Activated CD4-positive, alpha-beta T cell treated with anti-CD3 and anti-CD28 coated beads for 1 hour (primary cell): ENCODE data around the gene SPEF1.
"Not testable (repeated sequence)": the region's sequence is repeated elsewhere in the genome, so short reads cannot be mapped to it uniquely, and the experiment has no call there.

ENCODE experiments used
- DNase-seq: peaks from one replicate; pipeline ENCODE4 v3.0.0-alpha.2; 2020

Gene SPEF1

GRCh38 chr20:3781153-3781910 is at the start of gene SPEF1:
TSS of gene SPEF1 (minus strand) at chr20:3781448. CDS start at chr20:3781287, 161 bp downstream.
- DNase-seq, result no peak

- DNase-seq, result not testable (repeated sequence)
Observed at GRCh38 chr20:3829891-3830290, 48.6 kb upstream of the SPEF1 start.

- no peak for DNase-seq
Observed at GRCh38 chr20:3828798-3829197, 47.5 kb upstream of the SPEF1 start.

DNA sequence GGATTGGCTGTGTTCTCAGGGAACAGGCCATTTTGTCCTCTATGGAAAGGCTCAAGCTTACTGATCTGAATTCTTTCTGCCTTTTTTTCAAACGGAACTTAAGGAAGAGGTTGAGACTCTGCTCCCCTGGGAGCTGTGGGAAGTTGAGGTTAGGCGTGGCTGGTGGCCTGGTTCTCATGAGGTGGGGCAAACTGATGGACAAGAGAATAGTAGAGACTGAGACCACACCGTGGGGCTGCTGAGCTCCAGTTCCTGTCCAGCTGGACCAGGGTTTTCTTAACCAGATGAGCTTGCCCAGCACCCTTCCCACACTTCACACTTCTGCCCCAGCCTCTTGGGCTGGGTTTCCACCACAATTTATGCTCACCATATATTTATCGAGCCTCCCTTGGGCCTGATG is 45.2 kb upstream of the SPEF1 start:
- no peak for DNase-seq

DNA sequence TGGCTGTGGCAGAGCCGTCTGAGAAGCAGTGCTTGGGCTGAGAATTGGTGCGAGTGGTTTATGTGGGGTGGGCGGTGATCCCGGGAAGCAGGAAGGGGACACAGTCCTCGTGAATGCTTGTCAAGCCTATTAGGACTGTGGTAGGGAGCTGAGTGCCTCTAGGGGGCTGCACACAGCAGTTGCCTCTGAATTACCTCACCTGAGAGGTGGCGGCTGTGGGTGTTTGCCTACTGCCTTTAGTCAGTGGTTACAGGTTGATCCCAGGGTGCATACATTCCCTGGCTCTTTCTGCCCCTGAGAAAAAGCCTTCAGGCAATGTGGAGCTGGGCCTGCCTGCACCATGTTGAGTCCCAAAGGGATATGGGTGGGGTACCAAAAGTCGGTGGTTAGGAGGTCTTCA is 44.3 kb upstream of the SPEF1 start:
- no peak for DNase-seq

- DNase-seq, result no peak
Observed at GRCh38 chr20:3823881-3824280, 42.6 kb upstream of the SPEF1 start.

- DNase-seq, result no peak
Observed at GRCh38 chr20:3821996-3822395, 40.7 kb upstream of the SPEF1 start.

GRCh38 chr20:3820901-3821727 is 39.9 kb upstream of the SPEF1 start:
- no peak for DNase-seq

DNA sequence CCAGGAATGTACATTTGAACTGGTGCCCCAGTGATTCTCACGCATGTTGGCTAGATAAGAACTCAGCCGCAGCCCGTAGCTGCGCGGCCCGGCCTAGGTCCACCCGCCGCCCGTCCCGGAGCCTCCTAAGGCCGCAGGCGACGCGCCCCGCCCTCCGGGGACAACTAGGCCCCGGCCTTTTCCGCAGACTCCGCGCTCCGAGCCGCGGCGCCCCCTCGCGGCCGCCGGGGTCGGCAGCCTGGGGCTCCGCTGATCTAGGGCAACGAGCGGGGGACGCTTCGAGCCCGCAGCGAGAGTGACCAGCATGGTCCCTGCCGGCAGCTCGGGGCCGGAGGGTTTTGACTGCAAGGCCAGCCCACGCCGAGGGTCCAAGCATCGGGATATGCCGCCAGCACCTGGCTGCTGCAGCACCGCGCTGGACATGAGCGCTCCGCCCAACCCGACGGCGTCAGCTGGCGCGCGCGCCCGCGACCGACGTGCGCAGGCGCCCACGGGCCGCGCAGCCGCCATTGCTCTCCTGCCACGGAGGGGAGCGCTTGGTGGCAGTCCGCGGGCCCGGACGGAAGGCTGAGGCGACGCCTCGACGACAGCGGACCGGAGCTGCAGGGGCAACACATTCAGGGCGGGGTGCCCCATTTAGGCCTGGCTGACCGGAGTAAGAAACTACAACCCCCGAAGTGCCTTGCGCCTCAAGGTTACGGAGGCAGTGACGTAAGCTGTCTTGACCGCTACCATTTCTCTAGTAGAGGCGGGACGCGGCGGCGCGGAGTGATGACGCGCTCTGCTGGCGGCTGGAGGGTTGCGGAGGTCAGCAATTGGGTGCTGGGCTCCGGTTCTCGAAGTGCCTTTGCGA is 39.0 kb upstream of the SPEF1 start, which contains the start of gene AP5S1:
Gene AP5S1, plus strand, starts transcription at position 500 of the 853 bp plus-strand sequence. CDS start 1,571 bp downstream, outside the sequence.
- peak; percentile 83 for DNase-seq

DNA sequence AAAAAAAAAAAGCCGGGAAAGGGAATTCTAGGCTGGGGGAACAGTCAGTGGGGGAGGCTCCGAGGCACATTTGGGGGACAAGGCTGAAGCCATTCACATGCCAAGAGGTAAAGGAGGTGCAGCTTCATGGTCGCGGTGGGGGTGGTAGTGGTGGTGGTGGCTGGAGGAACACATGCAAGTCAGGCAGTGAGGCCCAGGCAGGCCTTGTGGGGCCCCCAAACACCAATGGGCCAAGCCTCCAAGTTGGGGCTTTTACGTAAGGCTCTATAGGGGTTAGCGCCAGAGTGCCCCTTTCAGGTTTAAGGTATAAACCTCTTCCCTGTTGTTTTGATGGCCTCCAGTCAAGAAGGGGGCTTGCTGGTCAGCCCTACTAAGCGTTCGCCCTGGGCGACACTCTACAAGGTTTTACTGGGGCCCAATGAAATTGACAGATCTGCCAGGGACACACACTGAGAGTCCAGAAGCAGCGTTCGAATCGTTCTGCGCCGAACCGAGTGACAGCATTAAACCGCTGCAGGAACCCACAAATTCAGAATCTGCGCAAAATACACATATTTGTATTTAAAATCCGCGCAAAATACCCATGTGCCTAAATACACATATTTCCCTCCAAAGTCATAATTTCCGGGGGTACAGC is 38.3 kb upstream of the SPEF1 start:
- no peak for DNase-seq

GRCh38 chr20:3818155-3819151 is 37.2 kb upstream of the SPEF1 start:
- DNase-seq, result no peak

GRCh38 chr20:3815703-3816315 is 34.6 kb upstream of the SPEF1 start:
- no peak for DNase-seq

DNA sequence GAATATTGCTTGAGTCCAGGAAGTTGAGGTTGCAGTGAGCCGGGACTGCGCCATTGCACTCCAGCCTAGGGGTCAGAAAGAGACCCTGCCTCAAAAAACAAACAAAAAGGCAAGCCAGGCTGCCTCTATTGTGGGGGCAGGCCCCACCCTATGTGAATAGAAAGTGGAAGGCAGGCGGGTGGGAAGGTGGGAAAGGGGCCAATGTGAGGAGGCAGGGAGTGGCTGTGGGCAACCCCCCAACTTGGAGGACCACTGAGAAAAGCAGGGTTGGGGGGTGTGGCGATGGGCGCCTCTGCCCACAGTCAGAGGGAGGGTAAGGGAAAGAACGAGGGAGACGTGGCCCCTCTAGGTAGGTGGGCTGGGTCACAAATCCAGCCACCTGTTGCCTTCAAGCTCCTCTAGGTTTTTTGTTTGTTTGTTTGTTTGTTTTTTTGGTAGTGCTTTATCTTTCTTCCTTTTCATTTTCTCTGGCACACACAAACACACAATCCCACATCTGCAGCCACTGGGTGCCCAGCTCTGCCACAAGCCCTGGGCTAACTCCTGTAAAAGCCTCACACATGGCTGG is 33.8 kb upstream of the SPEF1 start:
- DNase-seq, result no peak

DNA sequence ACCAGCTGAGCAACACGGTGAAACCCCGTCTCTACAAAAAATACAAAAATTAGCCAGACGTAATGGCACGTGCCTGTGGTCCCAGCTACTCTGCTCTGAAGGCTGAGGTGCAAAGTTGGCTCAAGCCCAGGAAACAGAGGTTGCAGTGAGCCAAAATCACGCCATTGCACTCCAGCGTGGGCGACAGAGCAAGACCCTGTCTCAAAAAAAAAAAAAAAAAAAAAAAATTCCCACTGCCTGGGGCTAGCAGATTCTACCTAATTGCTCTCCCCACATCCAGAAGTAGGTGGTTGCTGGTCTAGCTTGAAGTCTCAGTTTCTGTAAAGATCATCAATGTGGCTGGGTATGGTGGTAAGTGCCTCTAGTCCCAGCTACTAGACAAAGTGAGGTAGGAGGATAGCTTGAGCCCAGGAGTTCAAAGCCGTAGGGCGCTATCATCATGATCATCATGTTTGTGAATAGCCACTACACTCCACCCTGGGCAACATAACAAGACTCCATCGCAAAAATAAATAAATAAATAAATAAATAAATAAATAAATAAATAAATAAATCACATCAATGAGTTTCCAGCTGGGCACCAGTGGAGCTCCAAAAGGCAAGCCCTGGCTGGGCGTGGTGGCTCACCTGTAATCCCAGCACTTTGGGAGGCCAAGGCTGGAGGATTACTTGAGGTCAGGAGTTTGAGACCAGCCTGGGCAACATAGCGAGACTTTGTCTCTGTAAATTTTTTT is 32.8 kb upstream of the SPEF1 start:
- no peak for DNase-seq

DNA sequence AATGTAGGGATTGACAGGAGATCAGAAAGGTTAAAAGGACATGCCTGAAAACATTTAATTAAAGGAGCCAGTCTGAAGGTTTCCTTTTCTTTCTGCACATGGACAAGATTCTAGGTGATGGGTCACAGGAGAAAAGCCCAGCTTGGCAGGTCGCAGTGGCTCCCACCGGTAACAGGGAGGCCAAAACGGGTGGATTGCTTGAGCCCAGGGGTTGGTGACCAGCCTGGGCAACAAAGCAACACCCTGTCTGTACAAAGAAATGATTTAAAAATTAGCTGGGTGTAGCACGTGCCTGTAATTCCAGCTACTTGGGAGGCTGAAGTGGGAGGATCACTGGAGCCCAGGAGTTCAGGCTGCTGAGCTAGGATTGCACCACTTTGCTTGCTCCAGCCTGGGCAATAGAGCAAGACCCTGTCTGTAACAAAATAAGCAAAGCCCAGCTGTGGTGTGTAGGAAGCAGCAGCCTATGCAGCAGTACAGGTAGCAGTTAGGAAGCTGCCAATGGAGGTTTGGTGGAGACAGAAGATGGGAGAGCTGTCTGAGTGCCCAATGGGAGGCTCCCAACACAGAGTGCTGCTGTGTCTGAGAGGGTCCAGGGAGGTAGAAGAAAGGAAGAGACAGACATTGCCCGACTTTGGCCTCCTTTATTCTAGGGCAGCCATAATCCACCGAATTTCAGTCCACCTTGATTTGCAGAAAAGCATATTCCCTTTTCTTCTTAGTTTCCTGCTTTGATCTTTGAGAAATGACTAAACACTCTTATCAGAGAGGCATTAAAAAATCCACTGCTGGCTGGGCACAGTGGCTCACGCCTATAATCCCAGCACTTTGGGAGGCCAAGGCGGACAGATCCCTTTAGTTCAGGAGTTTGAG is 32.0 kb upstream of the SPEF1 start:
- DNase-seq, result no peak

GRCh38 chr20:3812259-3812681 is 31.0 kb upstream of the SPEF1 start:
- no peak for DNase-seq

DNA sequence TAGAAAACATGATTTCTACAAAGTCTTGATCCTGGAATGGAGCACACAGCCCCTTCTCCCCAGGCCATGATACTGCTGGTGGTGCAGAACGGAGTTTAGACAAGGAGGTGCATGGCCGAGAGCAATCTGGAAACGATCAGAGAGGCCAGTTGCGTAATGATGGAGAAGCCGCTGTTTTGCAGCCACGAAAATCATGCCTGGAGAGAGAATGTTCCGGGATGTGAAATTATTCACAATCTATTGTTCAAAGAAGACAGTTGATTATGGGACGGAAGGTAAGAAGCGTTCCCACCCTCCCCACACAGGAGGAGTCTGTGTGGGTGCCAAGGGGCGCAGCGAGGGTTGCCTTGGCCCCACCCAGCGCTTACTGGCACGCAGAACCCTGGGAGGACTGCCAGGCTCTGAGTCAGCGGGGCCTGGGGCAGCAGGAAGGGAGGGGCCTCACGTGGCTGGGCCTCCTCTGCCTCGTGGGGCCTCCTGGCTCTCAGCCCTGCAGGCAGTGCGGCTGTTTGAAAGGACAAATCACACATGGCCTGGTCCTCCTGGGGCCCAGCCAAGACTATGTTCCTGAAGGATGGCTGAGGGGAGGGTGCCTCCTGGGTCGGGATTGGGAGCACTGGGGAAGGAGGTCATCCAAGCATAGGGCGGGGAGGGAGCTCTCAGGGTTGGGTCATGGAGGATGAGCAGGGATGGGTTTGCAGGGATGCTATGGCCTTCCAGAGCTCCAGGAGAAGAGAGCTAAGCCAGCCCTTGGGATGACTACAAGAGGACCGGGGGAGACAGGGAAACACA is 30.4 kb upstream of the SPEF1 start:
- peak; percentile 91 for DNase-seq

DNA sequence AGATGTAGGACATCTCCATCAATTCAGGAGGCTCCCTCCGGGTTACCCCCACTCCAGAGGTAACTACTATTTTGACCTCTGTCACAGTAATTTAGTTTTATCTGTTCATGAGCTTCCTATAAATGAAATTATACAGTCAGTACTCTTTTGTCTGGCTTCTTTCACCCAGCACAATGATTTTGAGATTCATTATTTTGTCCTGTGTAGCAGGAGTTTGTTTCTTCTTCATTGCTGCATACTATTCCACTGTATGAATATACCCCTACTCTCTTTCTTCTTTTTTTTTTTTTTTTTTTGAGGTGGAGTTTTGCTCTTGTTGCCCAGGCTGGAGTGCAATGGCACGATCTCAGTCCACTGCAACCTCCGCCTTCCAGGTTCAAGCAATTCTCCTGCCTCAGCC is 27.3 kb upstream of the SPEF1 start:
- DNase-seq, result no peak
